HG03460 (cell line): ENCODE data around the gene VIM.
"Not testable (repeated sequence)": the region's sequence is repeated elsewhere in the genome, so short reads cannot be mapped to it uniquely, and the experiment has no call there.

Experiments
- ATAC-seq: cut with Tn5 transposase; IDR thresholded peaks from one replicate; pipeline ENCODE4 v1.9.1; 2021; ENCODE audit not compliant: unreplicated experiment

The VIM gene

GRCh38 chr10:17231788-17232187, 3.7 kb downstream of the VIM start:
- ATAC-seq, result no peak

GRCh38 chr10:17232276-17232960, 4.4 kb downstream of the VIM start:
- ATAC-seq, result no peak

GRCh38 chr10:17233286-17233991, 5.4 kb downstream of the VIM start:
- no peak for ATAC-seq

GRCh38 chr10:17234431-17234945, 6.4 kb downstream of the VIM start:
- ATAC-seq, result no peak

- no peak for ATAC-seq
Measured at GRCh38 chr10:17235136-17235535, 7.1 kb downstream of the VIM start.

- no peak for ATAC-seq
Measured at GRCh38 chr10:17236468-17237148, 8.6 kb downstream of the VIM start.

GRCh38 chr10:17237149-17237527, 9.1 kb downstream of the VIM start:
- no peak for ATAC-seq

- ATAC-seq, result no peak
Measured at GRCh38 chr10:17237915-17238444, 9.9 kb downstream of the VIM start.

- ATAC-seq, result no peak
Measured at GRCh38 chr10:17238445-17239291, 10.6 kb downstream of the VIM start.

GRCh38 chr10:17239345-17240085, 11.5 kb downstream of the VIM start:
- ATAC-seq, result no peak

GRCh38 chr10:17240096-17240495, 12.1 kb downstream of the VIM start:
- no peak for ATAC-seq

- ATAC-seq, result no peak
Measured at GRCh38 chr10:17240616-17241015, 12.6 kb downstream of the VIM start.

GRCh38 chr10:17241611-17242333, 13.7 kb downstream of the VIM start:
- ATAC-seq, result no peak

GRCh38 chr10:17244700-17245365, 16.8 kb downstream of the VIM start:
- no peak for ATAC-seq

- no peak for ATAC-seq
Measured at GRCh38 chr10:17247210-17247609, 19.2 kb downstream of the VIM start.

GRCh38 chr10:17248964-17249363, 20.9 kb downstream of the VIM start:
- ATAC-seq, result no peak

GRCh38 chr10:17249820-17250219, 21.8 kb downstream of the VIM start:
- ATAC-seq, result no peak

- ATAC-seq, result no peak
Measured at GRCh38 chr10:17250736-17251135, 22.7 kb downstream of the VIM start.

GRCh38 chr10:17254543-17255050, 26.6 kb downstream of the VIM start:
- ATAC-seq, result not testable (repeated sequence)
